Activated naive CD4-positive, alpha-beta T cell treated with Interleukin-2 at 50 U/mL for 16 hours (primary cell): ENCODE measurements around the gene ROBO1.
"Not testable (repeated sequence)": the region's sequence is repeated elsewhere in the genome, so short reads cannot be mapped to it uniquely, and the experiment has no call there.

Experiments
- DNase-seq: peaks from one replicate; pipeline ENCODE4 v3.0.0-alpha.2; 2020

Gene ROBO1

DNA sequence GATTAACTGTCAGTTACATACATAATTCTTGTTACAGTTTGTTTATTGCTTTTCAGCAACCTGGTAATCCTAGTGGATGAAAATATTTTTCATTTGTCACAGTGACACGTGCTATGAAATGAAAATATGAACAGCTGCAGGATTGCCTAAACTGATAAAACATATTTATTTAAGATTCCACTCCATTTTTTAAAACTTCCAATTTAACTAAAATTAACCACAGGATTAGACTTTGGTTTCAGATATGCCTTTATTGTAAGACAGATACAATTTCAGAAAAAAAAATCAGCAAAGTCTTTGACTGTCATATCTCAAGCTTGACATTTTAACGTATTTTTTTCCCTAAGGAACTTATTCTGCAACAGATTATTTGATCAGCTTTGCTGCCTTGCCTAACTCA lies 550.7 kb downstream of the ROBO1 start:
- no peak for DNase-seq

DNA sequence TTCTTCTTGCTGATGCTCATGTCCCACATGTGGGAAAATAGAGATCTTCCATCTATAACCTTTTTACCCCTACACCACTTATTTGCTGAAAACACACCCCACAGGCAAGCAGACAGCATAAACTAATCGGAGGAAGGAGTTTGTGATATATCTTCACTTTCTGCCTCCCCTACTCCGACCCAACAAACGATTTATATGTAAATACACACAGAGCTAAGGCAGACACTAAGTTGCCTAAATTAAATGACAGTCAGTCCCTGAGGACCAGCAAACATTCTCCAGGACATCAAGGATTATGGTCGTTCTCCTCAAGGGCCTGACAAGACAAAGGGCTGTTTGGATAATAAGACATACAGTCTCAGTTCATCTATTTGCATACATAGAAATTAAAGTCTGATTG lies 552.5 kb downstream of the ROBO1 start:
- DNase-seq: no peak

DNA sequence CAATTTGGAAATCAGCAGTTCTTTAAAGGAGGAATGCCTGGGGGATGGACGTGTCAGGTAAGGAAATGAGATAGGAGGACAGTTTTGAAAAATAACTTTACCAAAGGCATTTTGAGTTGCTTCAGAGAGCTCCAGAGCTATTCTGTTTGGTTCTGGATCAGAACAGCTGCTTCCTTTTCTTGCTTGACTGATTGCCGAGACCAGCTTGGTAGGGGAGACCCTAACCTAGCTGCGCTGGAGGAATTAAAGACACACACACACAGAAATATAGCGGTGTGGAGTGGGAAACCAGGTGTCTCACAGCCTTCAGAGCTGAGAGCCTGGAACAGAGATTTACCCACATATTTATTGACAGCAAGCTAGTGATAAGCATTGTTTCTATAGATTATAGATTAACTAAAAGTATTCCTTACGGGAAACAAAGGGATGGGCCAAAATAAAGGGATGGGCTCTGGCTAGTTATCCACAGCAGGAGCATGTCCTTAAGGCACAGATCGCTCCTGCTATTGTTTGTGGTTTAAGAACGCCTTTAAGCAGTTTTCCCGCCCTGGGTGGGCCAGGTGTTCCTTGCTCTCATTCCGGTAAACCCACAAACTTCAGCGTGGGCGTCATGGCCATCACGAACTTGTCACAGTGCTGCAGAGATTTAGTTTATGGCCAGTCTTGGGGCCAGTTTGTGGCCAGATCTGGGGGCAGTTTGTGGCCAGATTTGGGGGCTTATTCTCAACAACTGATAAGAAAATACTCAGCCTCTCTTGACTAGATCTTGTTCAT lies 556.0 kb downstream of the ROBO1 start:
- no peak for DNase-seq

DNA sequence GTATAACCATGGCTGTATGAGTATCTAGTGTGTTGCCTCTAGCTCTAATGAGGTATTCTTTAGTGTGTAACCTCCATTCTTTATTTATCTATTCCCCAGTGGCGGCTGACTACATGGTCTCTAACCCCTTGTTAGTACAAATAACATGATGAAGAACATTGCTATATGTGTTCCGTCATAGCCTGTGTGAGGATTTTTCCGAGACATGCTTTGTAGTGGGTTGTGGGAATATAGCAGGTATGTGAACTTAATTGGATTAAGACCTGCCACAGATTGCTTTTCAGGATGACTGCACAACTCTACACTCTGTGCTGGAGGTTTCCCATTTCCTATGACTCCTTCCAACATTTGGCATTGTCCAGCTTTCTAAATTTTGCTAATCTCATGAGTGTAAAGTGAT lies 563.4 kb downstream of the ROBO1 start:
- DNase-seq: no peak

DNA sequence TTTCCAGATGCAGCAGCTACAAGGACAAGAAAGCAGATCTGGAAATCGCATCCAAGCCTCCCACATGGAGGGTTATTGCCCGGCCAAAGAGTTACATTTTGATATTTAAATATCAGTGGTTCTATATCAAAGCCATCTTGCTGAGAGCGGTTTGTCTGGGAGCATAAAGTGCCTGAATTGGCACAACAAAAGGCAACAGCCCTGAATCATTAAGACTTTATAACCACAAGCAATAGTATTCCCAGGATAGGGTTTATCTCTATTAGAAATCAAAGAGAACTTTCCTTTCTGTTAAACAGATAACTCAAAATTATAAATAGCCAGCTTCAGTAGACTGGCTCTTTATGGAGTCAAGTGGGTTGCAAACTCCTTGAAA lies 564.7 kb downstream of the ROBO1 start:
- DNase-seq: no peak

DNA sequence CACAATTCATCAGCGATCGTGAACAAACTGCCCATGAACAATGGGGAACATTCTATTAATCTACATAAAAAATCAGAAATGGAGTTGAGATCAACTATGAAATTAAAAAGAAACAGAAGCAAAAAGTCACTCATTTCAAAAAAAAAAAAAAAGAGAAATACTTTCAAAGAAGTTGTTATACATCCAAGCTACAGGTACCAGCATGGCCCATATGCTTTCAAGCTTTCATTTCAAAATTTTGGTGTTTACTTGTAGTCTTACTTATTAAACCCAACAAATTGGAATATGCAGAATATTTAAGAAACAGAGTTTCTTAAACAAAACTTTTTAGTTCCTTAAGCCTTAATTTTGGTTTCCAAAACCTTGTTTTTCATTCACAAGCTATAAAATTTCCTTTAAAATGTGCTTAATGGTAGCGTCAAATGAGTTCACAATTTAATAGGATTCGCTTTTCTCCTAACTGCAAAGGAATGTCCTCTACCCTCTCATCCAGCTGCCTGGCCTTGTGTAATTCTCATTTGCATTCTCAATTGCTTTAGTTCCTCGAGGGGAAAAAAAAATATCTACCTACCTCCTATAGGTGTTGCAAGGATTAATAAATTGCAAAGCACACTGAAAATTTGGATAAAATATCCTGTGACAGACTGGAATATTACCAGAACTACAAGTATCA lies 565.2 kb downstream of the ROBO1 start:
- no peak for DNase-seq

DNA sequence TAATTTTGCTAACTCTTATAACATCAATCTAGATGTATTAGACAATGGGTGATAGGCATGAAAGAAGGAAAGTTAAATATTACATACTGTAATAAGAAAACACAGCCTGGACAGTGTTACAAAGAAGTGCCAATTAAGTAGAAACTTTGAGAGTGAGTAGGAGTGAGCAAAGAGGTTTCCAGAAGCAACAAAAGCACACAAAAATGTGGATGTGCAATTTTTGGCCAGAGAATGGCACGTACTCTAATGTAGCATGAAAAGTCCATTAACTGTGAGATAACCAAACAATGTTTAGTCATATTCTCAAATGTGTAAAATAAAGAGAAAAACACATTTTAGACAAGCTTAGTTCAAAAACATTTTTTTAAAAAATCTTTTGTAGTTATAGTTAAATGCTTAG lies 567.3 kb downstream of the ROBO1 start:
- no peak for DNase-seq

DNA sequence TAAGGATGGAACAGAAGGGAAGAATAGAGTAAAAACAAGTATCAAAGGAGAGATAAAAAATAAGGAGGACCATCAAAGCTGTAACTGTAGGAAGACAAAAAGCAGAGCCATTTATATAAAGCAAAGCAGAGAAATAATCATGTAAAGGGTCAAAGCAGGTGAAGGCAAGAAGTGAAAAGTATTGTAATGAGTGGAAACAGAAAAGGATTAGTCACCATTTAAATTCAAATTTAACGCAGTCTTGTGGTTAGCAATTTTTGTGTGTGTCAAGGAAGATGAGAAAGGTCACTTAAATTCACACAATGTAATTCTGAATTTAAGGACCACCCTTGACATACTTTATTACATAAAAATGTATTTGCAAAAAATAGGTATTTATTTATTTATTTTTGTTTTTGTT lies 567.8 kb downstream of the ROBO1 start:
- no peak for DNase-seq

DNA sequence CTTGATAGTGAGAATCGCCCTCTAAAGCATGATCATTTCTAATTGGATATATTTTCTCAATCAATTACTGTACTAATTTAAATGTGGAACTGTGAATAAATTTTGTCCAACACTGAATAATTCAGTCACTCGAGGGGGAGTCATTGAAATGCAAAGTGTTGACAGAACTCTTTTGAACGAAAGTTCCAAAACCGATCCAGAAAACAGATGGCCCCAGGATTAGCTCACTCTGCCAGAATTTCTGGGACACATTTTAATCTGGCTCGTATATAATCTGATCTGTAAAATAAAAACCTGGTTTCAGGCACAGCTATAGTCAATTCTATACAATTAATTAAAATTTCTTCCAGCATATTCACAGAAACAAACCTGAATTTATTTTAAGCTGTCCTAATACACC lies 580.4 kb downstream of the ROBO1 start:
- no peak for DNase-seq

DNA sequence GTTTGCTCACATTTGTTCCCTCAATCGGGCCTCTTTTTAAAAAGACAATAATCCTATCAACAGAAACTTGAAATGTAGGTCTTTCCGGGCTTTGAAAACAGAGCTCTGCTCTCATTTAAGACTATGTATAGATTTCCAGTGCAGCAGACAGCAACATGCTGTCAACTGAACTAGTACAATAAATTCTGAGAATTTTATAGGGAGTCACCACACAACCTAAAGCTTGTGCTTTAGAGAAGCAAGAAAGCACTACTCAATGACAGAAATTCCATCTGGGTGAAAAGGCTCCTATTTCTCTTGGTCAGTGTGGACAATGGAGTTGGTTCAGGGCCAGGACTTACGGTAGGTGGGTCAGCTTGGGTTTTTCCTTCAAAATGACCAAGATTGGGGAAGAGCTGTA lies 583.5 kb downstream of the ROBO1 start:
- DNase-seq: no peak

DNA sequence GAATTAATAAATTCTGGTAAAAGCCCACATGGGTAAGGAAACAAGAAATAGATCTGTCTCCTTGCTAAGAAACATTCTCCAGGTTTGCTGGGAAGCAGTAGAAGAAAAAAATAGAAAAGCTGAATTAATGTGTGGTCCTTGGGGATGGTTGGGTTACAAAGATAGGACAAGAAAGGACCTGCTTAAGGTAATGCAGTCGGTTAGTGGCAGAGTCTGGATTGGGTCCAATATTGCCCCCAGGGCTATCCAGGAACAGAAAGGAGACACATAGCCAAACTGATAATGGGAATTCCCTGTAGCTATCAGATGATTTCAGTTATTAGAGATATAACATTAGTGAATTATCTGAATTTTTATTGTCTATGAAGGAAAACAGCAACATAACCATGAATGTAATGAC lies 584.3 kb downstream of the ROBO1 start:
- DNase-seq: no peak

DNA sequence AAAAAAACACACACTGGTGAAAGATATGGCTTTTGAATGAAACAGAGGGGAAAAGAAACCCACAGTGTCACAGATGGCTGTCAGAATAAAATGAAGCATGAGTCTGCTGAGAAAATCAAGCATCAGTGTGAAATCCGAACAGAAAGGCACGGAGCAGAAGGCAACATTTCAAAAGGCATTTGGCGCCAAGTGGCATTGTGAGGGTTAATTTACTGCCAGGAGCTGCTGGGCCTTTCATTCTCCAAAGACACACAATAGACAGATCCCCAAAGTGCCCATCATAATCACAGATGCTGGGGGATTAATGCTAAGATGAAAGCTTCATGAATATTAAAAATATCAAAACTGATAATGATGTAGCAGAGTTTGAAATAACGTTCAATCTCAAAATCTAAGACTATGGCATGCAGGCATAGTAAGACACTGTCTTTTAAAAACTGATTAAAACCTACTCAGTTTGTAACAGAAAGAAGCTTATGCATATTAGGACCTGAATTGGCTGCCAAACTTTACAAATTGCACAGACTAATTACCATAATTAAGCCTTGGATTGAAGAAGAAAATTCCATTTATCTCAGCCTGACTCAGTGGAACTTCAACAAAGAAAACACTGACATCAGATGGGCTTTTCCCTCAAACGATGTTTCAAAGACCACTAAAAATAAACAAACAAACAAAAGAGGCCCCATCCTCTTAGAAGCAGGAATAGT lies 589.2 kb downstream of the ROBO1 start:
- no peak for DNase-seq

DNA sequence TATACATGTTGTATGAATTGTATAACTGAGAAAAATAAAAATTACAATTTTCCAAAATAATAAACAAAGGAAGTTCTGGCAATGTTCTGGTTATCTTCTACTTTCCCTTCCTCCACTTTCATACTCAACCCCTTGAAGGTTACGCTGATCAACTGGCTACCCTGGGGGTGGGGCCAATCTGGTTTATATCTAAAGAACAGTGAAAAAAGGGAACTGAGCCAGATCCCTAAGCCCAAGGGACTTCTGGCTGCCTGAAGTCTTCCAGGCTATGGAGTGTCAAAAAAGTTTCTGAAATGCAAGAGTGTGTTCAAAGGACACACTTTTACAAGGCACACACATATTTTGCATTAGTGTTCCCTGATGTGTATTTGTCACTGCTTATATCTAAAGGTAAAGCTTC lies 591.9 kb downstream of the ROBO1 start:
- no peak for DNase-seq

DNA sequence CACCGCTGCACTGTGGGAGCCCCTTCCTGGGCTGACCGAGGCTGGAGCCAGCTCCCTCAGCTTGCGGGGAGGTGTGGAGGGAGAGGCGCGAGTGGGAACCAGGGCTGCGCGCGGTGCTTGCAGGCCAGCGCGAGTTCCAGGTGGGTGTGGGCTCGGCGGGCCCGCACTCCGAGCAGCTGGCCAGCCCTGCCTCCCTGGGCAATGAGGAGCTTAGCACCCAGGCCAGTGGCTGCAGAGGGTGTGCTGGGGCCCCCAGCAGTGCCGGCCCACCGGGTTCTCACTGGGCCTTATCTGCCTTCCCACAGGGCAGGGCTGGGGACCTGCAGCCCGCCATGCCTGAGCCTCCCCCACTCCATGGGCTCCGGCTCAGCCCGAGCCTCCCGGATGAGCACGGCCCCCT lies 594.5 kb downstream of the ROBO1 start:
- not testable (repeated sequence) for DNase-seq

DNA sequence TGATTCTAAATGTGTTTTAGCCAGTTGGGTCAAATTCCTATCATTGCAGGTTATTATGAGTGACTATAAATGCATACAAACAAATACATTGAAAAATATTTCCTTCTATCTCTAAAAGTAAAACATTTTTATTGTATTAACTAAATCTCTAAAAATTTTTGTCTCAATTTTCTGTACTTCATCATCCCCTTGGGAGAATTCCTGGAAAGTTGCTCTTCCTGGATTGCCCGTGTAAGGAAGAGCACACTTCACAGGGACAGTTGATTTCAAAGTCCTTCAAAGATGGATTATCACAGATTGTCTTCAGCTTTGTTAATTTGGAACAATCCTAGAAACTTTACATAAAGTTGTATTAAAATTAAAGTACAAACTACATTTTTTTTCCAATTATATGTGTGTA lies 595.6 kb downstream of the ROBO1 start:
- no peak for DNase-seq

DNA sequence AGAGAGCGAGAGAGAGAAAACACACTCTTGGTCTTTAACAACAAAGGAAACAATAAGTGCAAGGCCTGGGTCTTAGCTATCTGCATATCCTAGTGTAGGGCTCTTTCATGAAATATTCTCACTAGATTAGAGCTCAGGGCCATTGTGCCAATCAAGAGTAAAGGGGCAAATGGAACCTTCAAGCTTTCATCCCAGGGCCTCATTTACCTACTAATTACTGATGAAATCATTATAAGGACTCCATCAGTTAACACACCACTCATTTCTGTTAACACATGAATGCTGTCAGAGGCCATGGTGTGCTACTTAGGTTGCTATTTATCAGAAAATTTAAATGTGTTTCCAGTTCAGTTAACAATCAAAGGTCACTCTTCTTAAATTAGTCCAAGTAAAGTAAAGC lies 597.8 kb downstream of the ROBO1 start:
- DNase-seq: no peak

DNA sequence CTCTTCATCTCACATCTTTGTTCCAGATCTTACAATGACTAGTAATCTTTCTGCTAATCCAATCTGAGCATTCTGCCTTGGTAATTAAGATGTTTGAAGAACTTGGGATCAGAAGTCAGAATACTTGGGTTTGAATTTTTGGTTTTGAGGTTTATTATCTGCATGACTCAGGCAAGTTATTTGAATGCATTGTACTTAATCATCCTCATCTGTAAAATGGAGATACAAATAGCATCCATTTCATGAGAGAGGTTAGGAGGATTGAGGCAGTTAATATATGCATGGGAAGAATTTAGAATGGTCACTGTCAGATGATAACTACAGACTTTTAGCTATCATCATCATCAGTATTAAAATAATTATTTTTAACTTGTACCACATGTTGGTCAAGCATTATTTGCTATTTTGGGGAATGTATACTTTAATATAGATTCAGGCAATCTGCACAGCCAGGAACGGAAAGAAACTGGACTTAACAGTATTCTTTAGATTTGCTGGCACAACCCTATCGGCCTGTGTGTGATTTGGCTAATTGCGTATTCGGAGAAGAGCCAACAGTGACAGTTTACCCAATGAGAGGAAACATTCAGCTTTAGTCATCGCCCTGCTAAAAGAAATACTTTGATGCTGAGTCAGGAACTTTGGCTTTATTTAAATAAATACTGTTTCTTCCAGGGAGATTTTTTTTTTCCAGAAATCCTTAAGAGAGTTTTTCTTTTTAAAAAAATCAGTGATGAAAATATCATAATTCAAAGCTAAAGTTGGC lies 600.0 kb downstream of the ROBO1 start:
- DNase-seq: no peak

DNA sequence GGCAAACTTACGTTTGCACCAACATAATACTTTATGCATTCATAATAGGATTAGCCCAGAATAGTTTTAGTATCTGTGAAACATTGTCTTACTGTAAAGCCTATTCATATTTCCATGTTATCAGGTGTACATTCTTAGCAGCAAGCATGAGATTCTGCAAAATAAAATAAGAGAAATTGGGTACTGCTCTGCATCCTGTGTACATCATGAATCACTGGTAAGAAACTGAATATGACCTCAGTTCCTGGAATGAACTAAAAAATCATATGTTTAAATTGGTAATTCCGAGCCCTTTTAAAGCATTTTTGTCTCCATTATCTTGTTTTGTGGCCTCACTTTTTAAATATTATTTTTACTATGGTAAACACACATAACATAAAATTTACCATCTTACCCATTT lies 605.1 kb downstream of the ROBO1 start:
- no peak for DNase-seq

DNA sequence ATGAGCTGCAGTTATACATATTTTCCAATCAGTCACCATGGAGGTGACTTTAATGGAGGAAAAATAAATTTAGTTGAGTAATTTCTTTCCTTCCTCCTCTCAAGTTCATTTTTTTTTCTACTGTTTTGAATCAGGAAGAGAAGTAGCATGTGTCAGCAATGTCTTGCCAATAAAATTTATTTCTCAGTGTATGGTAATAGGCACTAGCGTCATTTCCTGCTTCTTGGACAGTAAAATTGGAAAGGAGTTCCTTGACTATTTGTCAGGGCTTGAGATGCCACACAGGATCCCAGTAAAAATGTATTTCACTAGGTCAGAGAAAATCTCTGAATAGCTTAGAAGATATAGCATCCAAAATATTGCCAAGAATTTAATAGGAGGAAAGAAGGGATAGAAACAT lies 605.9 kb downstream of the ROBO1 start:
- DNase-seq: no peak

DNA sequence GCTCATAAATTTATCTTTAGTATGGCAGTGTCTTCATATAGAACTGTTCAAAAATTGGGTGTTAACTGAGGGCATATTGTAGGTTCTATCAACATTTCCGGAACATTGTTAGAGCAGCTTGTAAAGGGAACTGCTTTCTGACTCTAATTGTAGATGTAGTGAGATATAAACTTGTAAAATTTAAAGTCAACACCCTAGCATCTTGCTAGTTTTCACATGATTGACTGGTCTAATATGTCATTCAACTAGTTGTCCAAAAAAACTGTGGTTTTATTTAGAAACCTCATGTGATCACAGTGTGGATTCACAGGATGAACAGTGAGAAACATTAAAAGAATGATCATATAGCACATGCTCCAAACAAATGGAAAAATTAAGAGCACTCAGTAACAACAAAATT lies 607.4 kb downstream of the ROBO1 start:
- no peak for DNase-seq

DNA sequence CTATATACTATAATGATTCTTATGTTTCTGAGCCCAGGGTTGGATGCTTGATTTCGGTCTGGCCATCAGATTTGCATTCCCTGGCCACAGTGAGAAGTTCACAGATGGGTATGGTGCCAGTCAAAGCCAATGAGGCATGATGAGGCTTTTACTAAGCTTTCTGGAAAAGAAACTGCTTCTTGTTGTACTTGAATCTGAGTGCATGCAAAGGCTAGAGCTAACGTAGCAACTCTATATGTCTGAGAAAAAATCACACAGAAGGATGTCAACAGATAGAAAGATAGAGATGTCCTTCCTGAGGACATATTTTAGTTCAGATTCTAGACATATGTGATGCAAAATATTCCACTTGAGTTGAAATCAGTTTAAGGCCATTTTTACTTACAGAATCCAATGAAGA lies 608.1 kb downstream of the ROBO1 start:
- DNase-seq: no peak

DNA sequence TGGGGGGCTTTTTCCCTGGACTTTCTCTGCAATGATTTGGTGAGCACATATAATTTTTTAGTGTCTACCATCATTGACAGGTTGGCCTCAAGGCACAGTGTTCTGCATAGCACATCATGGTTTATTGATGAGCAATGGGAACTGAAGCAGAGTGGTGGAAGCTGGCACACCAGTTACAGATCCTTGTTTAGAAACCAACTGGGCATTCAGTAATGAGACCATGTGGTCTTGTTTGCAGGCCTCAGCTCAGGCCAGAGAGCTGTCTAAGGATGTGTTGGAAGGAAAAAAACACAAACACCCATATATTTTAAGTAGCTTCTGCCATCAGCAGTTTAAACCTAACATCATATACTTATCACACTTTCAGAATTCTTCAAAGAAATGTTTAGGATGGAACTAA lies 610.6 kb downstream of the ROBO1 start:
- no peak for DNase-seq

DNA sequence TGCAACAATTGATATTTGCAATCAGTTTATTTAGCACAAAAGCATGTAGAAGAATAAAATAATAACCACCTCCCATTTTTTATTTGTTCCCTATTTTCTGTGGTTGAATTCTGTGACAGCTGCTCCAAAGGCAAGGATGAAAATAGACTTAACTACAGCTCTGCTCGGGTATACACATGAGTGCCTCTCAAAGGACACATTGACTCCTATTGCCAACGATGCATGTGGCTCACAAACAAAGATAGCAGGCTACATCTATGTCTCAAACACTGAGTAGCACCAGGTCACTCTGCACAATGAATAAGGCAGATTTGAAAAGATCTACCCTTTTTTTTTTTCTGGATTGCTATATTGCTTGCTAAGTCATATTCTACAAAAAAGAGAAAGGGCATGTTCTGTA lies 612.9 kb downstream of the ROBO1 start:
- DNase-seq: no peak

DNA sequence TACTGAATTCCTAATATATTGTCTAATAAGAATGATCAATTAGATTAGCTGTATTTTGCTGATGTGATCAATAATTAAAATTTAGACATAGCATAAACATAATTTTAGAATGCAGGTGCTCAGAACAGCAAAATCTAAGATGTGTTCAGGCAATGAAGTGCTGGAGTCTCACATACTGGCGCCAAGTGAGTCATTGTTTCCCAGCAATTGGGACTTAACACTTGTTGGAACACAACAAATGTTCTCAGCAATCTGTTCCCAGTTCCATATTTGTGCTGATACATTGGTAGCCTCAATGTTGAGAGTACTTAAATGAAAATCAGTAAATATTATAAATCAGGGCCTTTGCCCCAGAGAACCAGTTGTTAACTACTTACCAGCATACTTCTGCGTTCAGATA lies 619.0 kb downstream of the ROBO1 start:
- DNase-seq: no peak
